Measurements from ENCODE around the gene GOT1.
A peak's percentile ranks its signal among the peaks of the same experiment; 100 is the strongest.

GOT1 gene

DNA sequence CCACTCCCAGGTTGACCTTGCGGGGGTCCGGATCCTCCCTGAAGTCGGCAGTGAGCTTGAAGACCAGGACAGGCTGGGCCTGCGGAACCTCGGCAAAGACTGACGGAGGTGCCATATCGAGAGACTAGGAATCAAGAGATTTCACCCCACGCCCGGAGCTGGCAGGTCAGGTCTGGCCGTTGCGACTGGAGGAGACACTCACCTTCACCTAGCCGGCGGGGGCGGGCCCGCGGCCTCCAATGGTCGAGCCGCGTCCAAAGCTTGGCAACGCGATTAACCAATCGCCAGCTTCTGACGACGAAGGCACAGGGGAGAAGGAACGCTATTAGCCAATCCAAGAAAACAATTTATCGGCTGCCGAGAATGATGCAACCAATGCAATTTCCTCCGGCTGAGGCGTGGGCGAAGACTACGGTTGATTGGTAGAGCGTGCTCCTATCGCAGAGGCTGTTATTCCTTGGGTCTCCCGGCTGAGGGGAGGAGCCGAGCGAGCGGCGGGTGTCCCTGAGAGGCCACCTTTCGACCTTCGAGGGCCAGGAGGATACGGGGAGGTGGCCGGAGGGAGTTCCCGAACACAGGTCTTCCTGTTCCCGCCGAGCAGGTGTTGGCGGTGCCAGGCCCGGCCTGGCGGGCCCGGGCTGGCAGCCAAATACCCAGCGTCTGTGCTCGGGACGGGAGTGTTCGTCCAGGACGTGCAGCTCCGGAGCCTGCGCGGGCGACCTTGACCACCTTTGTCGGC, at the start of gene GOT1:
Gene GOT1, minus strand, starts transcription at position 174 of the 739 bp plus-strand sequence. Its CDS starts 59 bp downstream, at position 115.
- peak; percentile 92 to 98 for DNase-seq

DNA sequence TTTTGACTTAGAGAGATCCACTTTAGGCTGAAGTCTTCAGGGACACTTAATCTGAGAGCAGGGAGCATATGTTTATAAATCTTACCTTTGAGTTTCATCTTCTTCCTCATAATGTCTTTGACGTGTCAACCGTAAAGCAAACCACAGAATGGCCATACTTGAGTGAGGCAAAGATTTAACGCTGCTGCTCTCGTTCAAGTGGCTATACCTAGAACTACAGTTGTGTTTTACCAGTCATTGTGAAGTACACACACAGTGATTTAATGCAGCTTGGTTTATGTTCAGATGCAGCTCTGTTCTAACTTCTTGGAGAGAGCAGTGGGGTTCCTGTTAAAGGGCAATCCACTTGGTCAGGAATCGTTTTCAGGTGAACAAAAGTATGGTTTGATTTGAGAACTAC, 39.9 kb upstream of the GOT1 start:
- DNase-seq, result no peak

DNA sequence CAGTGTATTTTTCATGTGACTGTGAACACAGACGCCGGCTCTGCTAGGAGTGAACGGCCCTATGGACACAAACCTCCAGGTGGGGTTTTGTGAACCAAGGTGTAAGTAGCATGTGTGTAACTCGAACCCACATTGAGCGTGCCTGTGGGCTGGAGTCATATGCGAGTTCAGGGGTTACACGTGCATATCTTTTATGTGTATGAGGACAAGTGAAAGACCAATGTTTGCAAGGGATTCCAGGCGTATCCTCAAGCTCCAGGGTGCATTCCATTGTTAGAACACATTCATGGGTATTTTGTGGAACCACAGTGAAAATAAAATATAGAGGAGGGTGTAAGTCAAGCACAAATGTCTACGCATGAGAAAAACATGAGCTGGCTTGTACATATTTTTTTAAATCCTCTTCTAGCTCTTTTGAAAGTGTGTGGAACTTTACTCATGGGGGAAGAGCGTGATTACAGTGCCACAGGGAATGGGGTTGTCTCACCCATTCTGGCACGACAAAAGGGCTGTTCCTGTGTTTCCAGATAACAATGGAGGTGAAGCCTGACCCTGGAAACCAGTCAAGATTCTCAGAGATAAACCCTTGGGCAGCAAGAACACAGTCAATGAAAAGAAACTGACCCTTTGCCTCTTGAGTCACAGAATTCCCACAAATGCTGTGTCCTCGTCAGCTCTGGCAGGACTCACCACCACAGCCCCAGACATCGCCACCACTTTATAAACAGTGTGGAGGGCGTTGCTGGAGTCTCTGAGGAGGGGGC, 37.0 kb upstream of the GOT1 start:
- DNase-seq, result no peak

DNA sequence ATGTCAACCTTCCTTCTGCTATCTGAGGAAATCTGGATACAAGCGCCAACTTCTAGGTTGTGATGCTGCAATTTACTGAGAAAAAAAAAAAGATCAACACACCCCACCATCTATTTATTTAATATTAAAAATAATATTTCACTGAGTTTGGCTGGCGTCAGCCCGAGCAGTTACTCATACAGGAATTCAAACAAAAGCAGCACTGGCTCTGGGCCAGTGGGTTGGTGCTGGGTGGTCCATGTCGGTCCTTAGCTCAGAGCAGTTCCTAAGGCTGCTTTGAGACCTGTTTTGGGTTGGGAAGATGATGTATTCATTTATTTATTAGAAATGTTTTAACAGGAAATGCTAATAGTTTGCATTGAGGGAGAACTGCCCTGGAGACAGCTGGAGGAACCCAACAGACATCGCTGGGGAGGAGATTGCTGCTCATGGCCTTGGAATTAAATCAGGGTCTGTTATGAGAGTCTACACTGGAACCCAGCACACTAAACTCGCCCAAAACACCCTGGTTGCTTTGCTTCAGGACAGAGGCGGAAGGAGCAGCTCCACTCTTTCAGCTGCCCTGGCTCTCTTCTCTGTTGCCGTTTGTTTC, 36.3 kb upstream of the GOT1 start:
- no peak for DNase-seq

DNA sequence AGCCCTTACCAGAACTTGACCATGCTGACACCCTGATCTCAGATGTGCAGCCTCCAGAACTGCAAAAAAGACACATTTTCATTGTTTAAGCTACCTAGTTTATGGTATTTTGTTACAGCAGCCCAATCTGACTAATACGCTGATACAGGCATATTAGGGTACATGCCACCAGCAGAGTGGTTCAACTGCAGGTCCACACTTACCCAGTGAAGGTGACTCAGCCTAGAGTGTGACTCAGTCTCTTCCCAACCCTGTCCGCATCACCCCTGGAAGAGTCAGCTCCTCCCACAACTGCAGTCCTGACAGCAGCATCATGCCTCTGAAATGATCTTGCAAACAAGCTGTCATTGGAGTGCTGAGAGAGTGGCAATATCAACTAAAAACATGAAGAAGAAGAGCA, 30.8 kb upstream of the GOT1 start:
- DNase-seq, result no peak

DNA sequence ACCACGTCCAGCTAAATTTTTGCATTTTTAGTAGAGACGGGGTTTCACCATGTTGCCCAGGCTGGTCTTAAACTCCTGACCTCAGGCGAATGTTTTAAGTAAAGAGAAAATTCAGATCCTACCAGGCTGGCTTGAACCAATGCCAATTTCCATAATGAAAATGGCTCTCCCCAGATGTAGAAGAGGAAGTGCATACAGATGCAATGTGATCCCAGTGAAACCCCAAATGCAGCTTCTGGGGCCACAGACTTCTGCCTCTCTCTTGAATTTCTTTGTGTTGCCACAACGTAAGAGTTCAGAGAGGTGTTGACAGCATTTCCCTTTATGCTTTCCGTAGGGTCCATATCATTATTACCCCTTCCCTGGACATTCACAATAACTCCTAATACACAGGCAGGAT, 29.6 kb upstream of the GOT1 start:
- no peak for DNase-seq

DNA sequence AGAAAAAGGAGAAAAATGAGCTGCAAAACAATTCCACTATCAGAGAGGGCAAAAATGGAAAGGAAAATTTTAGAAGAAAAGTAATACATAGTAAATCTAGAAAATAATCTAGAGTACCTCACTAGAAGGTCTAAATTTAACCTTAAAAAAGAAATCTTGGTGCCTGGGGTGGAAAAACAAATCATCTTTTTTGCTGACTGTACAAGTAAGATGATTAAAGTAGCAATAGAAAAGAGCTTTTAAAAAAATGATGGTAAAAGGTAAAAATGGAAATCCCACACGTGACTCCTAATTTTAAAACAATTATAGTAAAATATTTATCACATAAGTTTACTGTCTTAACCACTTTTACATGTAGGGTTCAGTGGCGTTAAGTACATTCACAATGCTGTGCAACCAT, 28.8 kb upstream of the GOT1 start:
- DNase-seq, result no peak

DNA sequence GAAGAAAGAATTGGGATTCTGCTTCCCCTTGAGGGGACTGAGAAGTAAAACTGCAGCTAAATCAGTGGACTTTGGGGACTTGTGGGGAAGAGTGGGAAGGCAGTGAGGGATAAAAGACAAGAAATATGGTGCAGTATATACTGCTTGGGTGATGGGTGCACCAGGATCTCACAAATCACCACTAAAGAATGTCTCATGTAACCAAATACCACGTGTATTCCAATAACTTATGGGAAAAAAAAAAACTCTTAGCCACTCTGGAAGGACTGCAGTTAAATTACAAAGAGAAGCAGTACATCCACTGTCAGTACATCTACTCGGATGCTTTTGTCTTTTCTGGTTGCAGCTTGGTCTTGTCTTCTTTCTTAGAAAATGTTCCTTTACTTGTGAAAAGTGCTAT, 27.4 kb upstream of the GOT1 start:
- no peak for DNase-seq

DNA sequence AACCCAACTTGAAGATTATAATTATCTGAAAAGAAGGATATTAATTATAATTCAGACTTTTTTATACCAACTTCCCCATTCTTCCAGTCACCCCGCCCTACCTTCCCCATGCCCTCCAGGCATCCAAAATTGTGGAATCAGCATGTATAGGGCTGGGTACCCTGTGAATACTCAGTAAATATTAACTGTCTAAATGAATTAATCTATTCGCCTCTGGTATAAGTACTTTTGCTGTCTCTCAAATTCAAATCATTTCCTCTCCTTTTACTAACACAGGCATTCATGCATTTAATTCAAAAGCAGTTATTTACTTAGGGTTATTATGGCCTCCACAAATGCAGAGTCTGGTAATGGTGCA, 26.5 kb upstream of the GOT1 start:
- no peak for DNase-seq

DNA sequence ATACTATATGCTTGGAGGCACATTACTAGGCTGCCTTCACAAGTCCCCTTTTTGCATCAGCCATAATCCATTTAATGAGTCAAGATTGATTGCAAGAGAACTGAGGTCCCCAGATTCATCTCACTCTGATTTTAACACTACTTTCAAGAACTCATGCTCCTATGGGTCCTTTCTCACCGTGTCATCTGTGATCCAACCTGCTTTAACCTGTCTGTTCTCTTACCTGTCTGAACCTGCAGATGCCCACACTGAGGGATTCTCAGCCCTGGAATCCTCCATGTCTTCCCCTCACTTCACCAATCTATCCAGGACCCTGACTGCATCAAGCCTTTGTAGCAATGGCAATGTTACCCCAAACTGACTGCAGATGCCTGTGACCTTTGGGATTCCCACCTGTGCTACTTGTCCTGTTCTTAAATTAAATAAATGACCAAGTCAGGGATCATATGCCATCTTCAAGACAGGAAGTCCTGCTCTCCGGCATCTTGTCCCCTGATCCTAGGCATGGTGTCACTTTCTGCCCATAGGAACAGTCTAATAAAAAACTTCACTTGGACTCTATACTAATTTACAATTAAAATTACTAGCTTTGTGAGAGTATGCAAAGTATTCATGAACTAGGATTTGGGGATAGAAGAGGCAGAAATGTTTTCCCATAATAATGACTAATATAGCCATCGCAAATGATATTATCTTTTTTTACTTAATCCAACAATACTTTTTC, 25.9 kb upstream of the GOT1 start:
- no peak for DNase-seq

DNA sequence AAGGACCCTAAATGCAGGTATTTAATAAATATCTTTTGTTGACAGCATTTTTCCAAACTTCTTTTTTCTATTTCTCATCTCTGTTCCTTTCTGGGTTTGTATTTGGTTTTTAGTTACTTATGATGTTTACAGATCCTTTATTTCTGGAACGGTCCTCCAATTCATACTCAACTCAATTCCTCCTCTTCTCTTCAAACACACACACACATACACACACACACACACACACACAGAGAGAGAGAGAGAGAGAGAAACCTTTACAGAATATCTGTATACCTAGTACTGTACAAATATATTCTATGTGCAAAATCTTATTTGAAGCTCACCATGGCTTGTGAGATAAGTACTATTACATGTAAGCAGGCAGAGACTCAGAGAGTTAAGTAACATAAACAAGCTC, 21.6 kb upstream of the GOT1 start:
- no peak for DNase-seq

DNA sequence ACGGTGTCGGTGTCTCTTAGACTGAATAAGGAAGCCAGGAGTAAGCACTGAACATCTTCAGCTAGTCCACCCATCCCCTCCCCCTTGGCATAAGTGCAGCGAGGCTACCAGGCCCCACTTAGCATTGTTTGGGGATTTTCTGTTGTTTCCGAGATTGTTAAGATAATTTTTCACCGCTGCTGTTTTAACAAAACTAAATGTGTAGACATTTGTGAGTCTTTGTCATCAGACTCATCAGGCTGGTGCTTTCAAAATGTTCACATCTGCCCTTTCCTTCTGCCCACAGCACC, 21.0 kb upstream of the GOT1 start:
- DNase-seq, result no peak

DNA sequence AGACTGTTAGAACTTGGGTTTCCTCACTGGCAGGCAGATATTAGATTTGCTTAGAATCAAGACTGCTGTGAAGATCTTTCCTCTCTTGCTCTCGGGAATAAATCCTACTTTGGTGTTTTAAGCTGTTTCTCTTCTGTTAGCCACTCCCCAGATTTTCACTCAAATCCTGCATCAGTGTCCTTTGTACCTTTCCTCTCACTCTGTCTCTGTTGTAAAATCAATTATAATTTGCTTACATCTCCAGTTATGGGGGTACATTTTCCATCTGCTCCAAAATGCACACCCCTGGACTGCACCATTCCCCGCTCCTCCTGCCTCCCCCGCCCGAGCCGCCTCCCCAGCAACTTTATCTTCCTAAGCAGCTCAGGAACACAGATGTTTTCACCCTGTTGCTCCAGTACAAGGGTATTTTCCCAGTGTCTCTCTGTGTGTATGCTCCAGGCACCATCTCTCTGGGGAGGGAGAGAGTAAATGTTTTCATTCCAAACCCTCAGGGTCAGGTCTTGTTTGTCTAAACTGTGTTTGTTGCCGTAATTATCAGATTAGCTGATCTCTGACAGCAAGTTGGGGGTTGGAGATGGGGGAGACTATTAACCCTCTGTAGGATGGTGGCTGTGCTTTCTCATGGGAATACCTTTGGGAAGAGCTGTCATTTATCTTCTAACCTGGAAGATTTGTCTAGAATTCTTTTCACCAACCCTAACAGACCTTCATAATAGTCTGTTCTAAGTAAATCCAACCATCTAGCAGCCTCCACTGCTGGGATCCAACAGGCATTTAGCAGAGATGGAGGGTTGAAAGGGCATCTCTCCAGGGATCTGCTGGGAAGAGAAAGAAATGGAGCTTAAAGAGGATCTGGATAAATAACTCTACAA, 20.4 kb upstream of the GOT1 start:
- DNase-seq, result no peak

DNA sequence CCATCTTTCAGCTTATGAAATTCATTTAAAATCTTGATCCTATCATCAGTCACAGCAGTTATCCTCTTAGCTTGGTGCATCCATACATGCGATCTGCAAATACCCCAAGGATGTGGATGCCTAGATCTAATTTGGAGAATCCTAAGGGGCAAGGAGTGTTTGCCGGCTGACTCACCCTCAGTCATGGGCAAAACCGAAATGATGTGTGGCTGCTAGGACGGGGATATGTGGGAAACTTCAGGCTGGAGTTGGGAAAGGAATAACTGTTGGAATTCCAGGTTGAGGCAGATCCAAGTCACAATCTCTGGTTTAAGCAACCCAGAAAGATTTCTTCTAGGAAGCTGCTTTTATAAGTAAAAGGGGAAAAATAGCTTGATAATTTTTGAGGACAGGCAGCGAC, 19.7 kb upstream of the GOT1 start:
- no peak for DNase-seq

DNA sequence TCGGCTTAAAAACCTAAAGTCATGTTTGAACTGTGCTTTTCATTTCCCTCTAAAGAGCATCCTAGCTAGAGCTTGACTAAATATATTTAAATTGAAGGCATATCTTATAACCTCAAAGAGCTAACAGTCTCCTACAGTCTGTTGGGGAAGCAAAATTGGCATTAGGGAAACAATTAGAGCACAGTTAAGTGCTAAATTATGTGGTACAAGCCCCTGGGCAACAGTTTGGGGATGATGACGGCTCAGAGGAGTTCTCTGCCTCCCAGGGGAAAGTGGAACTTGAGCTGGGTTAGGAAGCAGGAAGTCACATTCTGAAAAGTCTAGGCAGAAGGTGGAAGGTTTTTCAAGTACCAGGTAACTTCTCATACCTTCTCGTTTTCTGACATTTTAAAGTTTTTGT, 18.6 kb upstream of the GOT1 start:
- no peak for DNase-seq

DNA sequence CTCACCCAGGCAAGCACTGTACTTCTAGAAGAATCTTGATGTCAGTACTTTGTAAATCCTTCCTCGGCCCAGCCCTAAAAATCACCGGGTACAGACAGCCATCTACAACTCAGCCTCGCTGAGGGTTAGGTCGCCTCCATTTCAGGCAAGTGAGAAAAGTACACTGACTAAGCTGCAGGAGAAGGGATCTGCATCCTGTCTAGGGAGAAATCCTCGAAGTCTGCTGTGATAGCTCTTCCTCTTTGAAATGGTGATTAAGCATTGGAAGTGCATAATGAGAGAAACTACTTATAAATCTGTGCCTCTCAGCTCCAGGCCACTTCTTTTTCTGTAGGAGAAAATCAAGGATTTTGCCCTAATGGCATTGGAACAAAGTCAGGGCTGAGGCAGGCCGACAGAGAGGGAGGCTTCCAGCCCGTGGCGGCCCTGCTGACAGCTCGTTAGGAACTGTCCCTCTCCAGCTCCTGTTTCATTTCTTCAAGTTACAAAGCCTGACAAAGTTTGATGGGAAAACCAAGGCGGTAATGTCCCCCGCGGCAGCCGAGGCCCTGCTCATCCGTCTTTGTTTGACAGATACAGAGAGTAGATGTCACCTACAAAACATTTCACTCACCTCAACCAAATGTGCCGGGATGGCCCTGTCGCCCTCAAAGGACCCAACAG, 14.1 kb upstream of the GOT1 start:
- no peak for DNase-seq

DNA sequence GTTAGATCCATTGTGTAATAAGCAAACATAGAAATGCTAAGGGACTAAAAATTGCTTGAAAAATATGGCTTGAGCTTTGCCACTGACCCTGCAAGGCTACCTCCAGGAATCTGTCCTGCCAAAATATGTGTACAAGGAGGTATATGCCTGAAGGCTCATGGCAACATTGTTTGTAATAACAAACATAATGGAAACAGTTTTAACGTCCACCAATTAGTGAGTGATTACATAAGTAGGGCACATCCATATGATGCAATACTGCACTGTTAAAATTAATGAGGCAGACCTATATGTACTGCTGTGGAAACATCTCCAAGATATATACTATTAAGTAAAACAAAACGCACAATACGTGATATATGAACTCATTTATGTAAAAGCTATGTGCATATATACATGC, 13.1 kb upstream of the GOT1 start:
- DNase-seq, result no peak

DNA sequence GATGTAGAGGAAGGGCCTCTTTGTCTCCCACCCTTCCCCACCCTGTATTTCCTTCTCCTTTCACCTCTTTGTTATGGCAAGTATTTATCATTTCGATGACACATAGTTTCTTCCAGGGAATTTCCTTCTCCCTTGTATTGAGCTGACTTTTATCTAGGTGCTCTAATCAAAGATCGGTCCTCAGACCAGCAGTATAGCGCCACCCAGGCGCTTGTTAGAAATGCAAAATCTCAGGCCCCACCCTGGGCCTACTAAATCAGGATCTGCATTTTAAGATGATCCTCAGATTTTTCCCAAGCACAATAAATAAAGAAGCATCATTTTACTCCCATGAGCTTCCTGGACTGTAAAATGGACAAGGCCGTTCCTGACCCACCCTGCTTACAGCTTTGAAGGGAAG, 12.0 kb upstream of the GOT1 start:
- no peak for DNase-seq

DNA sequence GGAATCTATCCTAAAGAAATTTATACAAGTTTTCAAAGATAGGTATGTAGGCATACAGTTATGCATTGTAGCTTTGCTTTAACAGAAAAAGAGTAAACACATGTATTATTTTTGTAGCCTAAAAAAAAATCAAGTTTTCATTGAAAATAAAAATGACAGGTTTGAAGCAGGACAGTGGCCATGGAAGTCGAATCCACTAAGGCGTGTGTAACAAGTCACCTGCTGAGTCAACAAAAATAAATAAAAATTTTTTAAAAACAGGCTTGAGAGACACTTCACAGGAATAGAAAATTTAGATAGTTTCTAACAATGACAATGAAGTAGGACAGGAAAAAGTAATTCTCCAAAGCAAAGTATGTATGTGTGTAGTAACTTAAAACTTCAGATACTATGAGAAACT, 8.5 kb upstream of the GOT1 start:
- no peak for DNase-seq

DNA sequence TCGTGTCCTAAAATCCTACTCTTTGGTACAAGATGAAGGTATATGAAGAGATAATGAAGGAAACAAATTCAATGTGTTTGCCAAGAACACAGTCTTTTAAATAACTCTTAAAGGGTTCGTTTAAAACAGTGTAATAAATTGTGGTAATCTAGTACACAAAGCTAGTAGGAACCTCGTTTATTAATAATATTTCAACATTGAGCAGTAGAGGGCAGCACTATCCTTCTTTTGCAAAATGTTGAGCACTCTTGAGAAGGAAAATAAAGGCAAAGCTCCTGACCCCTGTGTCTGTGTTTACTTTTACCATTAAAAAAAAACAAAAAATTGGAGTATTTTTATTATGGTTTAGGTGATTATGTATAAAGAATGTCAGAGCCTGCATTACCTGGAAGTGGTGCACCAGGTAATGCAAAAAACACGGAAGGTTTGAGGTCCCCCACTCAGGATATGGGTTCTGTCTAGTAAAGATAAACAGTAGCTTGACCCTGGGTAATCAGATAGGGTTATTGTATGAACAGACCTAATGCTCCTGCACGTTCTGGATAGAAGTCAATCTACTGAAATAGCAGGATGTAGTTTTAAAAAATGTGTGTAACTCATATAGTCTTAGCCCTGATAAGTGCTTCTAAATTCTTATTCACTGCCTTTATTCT, 5.7 kb upstream of the GOT1 start:
- peak; percentile 32 to 49 for DNase-seq

DNA sequence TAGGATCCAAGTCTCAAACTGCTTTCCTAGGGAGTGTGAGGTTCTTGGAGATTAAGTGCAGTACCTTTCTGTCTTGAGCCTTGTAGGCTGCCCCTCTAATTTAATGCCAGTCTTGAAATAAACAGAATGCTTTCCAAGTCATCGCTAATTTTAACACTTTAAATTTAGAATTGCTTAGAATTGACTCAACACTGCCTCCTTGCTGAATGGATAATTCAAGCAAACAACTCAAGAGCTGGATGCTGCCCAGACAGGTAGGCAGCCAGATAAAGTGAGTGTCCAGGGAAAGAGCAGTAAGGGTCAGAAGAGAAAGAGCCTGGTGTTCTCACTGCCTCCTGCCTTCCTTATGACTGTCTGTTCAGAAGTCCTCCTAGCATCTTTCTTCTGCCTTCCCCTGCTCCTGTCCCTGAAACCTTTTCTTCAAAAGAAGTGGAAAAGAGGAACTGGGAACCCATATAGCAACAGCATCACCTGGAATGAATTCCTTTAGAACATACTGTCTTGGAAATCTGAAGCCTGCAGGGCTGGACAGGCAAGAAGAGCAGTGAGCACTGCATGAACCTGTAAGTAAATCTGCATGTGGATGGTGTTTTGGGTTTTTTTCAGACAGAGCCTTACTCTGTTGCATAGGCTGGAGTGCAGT, 3.1 kb upstream of the GOT1 start:
- DNase-seq, result no peak

All from NCI-H2081 (cell line).